ENCODE measurements around the gene ARFGEF2. TPM values are rescaled to one million over a fixed set of nuclear protein-coding genes. Genes with fewer than 3 reads are reported as not detected.
"Not testable (repeated sequence)": the region's sequence is repeated elsewhere in the genome, so short reads cannot be mapped to it uniquely, and the experiment has no call there.

The ARFGEF2 gene
- total and polyA plus RNA-seq, 11 donors: 7.5 to 52.7 (median 40.2) TPM

- 80 to 85% (median 83%) methylated on average over 14 to 15 of the region's 15 CpGs for WGBS, 4 donors
- Histone ChIP-seq H3K4me1 (peaks cover 0 to 80% (median 41%) of the 10 kb centered on the region in 12 donors), H3K27ac (peak overlapping the region in 8 of 12 donors; percentile 2 to 47 (median 21)), H3K4me3 (no peak overlapping the region), H3K36me3 (no peaks in the 10 kb centered on the region), H3K9me3 (peaks cover 0 to 4% (median 0%) of the 10 kb centered on the region in 12 donors), H3K27me3 (no peaks in the 10 kb centered on the region)
- ATAC-seq (peak; percentile 35 to 59 (median 44)), DNase-seq (no peak)
- intact Hi-C loops (cut with DNase I): no loop called here
- TF ChIP-seq POLR2A (IDR thresholded peaks at IDR 0.05) (no peak), CTCF (IDR thresholded peaks at IDR 0.05) (no peak)
These were observed 11.7 kb downstream of the ARFGEF2 start for GRCh38 chr20:48933017-48933766.

DNA sequence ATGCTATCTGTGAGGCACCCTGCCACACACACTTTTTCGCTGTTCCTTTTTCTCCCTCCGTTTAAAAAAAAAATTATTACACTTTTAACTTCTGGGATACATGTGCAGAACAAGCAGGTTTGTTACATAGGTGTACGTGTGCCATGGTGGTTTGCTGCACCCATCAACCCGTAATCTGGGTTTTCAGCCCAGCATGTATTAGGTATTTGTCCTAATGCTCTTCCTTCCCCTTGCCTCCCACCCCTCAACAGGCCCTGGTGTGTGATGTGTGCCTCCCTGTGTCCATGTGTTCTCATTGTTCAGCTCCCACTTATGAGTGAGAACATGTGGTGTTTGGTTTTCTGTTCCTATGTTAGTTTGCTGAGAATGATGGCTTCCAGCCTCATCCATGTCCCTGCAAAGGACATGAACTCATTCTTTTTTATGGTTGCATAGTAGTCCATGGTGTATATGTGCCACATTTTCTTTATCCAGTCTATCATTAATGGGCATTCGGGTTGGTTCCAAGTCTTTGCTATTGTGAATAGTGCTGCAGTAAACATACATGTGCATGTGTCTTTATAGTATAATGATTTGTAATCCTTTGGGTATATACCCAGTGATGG, 12.9 kb downstream of the ARFGEF2 start:
- DNase-seq; H3K27me3 ChIP-seq; intact Hi-C loops (cut with DNase I); H3K9me3 ChIP-seq; H3K4me3 ChIP-seq; H3K27ac ChIP-seq; ATAC-seq; H3K36me3 ChIP-seq: not testable (repeated sequence)
- peaks cover 0 to 81% (median 41%) of the 10 kb centered on the region in 12 donors for H3K4me1 ChIP-seq
- WGBS, 4 donors: 95 to 97% (median 96%) methylated on average over 5 of the region's 5 CpGs

- intact Hi-C loops (cut with DNase I); H3K36me3 ChIP-seq; ATAC-seq; H3K9me3 ChIP-seq; DNase-seq; H3K27ac ChIP-seq; H3K27me3 ChIP-seq; H3K4me3 ChIP-seq: not testable (repeated sequence)
- H3K4me1 ChIP-seq: peaks cover 0 to 81% (median 40%) of the 10 kb centered on the region in 12 donors
- 81 to 93% (median 85%) methylated on average over 4 to 7 of the region's 7 CpGs for WGBS, 4 donors
These were observed 13.5 kb downstream of the ARFGEF2 start for GRCh38 chr20:48934966-48935365.

- peaks cover 0 to 81% (median 34%) of the 10 kb centered on the region in 12 donors for H3K4me1 ChIP-seq
- 96 to 100% (median 98%) methylated on average over 8 to 28 of the region's 30 CpGs for WGBS, 4 donors
- DNase-seq; H3K36me3 ChIP-seq; H3K4me3 ChIP-seq; H3K27ac ChIP-seq; ATAC-seq; H3K27me3 ChIP-seq; intact Hi-C loops (cut with DNase I); H3K9me3 ChIP-seq: not testable (repeated sequence)
These were observed 14.7 kb downstream of the ARFGEF2 start for GRCh38 chr20:48936178-48936577.

DNA sequence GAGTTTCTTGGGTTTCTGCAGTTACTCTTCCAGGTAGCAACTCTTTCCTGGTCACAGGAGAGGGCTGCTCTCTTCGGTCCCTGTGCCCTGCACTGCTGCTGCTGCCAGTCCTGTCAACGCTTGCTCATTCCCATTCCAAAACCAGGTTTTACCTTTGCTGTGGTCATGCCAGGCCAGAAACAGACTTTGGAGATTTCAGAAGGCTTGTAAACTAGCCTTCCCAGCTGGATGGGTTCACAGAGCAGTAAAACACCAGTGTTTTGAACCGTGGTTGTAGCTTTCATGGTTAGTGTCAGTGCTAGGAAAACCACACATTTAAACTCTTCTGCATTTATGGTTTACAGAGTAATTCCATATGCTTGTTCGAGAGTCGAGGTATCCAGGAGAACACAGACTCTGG, 16.2 kb downstream of the ARFGEF2 start:
- intact Hi-C loops (cut with DNase I): no loop called here
- DNase-seq: no peak
- H3K4me1 ChIP-seq: peaks cover 0 to 81% (median 29%) of the 10 kb centered on the region in 12 donors
- WGBS, 4 donors: 57 to 67% (median 61%) methylated on average over 5 of the region's 5 CpGs
- H3K36me3 ChIP-seq: peaks cover 0 to 21% (median 11%) of the 10 kb centered on the region in 9 donors
- H3K27me3 ChIP-seq: no peaks in the 10 kb centered on the region
- ATAC-seq: peak in 2 of 4 donors; percentile 28 to 32
- H3K4me3 ChIP-seq: no peak overlapping the region
- peak overlapping the region in 4 of 12 donors; percentile 4 to 37 (median 13) for H3K27ac ChIP-seq
- H3K9me3 ChIP-seq: peaks cover 0 to 4% (median 0%) of the 10 kb centered on the region in 12 donors
- TF ChIP-seq POLR2A (IDR thresholded peaks at IDR 0.05) (no peak), CTCF (IDR thresholded peaks at IDR 0.05) (no peak)
